Measurements from ENCODE around the gene XPO6.

The XPO6 gene

DNA sequence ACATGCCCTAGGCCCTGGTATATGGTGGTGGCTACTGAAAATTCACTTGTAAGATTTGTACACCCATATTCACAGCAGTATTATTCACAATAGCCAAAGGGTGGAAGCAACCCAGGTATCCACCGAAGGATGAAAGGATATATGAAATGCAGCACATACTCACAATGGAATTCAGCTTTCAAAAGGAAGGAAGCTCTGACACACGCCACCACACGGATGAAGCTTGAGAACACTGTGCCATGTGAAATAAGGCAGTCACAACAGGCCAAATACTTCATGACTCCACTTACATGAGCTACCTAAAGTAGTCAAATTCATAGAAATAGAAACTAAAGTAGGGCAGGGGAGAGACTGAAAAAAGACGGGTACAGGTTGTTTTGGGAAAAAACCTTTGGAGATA, 2.9 kb downstream of the XPO6 start:
- DNase-seq, result no peak

DNA sequence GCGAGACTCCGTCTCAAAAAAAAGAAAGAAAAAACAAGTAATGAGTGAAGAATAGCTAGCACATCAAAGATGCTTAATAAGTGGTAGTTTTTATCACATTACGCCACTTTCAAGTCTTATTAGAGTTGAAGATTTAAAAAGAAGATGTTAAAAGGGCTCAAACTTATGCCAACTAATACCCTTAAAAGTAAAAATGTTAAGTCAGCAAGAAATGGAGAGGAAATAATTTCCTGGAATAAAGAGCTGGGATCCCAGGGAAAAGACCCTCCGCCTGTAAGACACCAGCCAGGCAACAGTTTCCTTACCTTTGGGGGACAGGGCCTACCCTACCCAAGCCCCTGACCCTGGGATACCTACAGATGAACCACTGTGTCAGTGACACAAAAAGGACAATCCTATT, 3.6 kb downstream of the XPO6 start:
- no peak for DNase-seq

DNA sequence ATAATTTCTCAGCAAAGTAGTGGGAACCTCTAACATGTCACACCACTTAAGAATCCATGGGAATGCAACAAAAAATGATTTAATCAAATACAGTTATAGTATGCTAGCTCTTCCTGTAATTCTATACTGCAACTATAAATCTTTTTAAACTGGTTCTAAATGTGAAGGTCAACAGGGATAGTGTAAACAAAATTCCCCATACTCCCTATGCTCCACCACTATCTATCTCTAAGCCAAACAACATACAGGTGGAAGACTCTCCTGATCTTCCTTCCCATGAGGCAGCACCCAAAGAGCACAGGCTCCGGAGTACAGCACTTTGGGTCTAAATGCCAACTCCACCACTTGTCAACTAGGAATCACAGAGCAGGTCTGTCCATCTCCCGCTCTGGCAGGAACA, 4.4 kb downstream of the XPO6 start:
- no peak for DNase-seq

DNA sequence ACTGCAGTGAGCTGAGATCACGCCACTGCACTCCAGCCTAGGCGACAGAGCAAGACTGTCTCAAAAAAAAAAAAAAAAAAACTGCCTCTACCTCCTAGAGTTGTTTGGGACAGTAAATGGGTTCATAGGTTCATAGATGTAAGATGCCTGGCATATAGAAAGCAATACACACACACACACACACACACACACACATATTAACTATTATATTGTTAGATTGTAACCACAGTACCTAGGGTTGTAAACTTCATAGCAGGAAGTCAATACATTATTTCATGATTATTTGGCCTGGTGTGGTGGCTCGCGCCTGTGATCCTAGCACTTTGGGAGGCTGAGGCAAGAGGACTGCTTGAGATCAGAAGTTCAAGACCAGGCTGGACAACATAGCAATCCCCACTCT, 5.8 kb downstream of the XPO6 start:
- no peak for DNase-seq

DNA sequence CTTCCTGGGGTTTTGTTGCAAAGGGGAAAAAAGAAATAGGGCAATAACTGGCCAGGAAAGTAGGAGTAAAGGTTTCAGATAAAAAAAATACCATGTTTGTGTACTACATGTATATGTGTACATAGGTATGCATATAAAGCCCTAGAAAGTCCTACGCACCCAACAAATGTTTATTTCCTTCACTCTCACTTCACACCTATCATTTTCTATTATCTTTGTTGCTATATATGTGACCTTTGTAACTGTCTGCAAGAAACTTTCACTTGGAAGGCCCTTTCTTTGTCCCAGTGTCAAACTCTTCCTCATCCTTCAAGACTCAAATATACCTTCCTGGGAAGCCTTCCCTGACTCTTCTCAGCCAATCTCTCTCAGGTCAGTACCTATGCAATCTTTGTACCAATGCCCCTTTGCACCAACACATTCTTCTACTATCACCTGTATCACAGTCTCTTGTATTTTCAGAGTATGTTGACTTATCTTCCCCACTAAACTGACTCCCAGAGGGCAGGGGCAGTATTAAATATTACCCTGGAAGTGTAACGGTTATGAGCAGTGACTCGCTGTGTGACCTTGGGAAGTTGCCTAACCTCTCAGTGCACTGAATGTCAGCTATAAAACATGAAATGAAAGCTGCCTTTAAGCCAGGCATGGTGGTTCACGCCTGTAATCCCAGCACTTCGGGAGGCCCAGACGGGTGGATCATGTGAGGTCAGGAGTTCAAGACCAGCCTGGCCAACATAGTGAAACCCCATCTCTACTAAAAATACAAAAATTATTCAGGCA, 6.5 kb downstream of the XPO6 start:
- no peak for DNase-seq

DNA sequence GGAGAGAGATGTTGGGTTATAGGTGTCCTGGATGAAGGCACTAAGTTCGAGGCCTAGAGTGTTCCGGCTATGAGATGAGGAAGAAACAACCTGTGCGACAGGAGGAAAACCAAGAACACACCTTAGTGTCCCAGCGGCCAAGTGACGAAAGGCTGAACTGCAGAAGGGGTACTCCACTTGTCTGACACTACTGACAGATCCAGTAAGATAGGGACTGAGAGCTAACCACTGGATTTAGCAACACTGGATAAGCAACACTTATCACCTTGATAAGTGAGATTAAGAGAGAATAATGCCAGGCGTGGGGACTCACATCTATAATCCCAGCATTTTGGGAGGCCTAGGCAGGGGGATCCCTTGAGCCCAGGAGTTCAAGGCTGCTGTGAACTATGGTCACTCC, 7.1 kb downstream of the XPO6 start:
- no peak for DNase-seq

DNA sequence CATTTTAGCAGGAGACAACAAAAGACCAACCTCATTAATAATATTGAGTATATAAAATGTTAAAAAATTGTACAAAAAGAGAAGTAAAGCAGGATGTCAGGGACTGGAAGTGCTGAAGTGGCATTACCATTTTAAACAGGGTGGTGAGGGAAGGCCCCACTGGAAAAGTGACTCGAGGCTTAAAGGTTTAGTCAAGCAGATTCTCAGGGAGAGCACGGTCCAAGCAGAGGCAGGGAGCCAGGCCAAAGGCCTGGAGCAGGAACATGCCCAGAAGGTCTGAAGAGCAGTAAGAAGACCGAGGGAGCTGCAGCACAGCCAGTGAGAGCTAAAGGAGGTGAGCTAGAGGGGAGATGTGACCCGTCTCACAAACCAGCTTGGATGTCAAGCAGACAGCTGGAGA, 7.6 kb downstream of the XPO6 start:
- no peak for DNase-seq

DNA sequence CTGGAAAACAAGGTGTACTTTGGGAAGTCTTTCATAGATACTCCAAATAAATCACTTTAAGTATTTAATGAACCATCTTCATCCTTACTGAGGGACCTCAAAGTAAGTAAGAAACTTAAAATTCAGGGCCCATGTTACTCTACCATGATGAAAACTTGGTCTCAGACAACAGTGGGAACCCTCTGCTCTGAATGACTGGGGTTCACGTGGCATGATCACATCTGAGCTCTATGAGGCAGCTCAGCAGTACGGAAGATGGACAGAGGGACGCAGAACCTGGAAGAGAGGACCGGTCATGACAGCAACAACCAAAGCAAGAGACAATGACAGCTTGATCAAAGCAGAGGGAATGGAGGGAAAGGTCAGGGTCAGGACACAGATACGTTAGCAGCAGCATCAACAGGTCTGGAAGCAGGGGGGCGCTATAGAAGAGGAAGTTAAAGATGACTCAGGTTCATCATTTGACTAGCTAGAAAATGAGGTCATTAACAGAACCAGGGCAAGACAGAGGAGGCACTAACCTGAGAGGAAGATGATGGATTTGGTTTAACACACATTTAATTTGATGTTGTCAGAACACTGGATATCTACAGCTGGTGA, 9.5 kb downstream of the XPO6 start:
- no peak for DNase-seq

DNA sequence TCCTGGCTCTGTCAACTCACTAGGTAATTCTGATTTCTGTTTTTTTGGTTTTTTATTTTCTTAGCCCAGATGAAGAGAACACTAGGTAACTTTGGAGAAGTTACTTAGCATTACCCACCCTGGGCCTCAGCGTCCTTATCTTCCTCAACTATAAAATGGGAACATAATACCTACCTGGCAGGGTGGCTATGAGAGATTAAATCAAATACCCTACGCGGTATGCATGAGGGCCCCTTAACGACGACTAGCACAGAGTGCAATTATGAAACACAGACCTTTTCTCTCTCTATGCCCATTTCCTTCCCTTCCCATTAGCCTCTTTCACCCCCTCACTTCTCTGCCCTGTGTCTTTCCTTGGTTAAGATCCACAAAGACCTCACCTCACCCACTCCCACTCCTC, 11.1 kb downstream of the XPO6 start:
- DNase-seq, result no peak

DNA sequence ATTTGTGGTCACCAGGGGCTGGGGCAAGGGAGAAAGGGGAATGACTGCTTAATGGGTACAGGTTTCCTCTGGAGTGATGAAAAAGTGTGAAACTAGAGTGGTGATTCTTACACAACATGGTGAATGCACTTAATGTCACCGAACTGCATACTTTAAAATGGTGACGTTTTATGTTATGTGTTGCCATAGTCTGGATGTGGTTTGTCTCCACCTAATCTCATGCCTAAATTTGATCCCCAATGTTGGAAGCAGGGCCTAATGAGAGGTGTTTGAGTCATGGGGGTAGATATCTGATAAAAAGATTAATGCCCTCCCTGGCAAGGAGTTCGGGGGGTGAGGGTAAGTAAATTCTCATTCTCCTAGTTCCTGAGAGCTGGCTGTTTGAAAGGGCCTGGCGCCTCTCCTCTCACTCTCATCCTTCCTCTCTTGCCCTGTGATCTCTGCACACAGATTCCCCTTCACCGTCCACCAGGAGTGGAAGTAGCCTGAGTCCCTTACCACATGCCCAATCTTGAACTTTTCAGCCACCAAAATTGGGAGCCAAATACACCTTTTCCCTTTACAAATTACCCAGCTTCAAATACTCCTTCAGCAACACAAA, 15.3 kb downstream of the XPO6 start:
- DNase-seq, result no peak

DNA sequence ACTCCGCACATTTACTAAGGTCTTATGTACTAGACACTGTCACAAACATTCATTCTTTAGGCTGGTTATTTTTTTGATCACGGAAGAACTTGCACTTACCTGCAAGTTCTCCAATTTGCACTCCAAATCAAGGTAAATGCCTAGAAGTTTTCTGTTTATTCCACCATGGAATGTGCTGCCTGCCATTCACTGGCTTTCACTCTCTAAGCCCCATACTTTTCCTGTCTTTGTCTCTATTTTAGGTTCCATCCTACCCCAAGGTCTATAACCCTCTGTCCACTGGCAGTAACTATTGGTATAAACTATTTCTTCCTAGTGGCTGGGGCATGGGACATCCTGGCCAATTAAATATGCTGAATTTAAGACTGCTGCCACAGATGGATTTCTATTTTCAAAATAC, 15.9 kb downstream of the XPO6 start:
- DNase-seq, result no peak

DNA sequence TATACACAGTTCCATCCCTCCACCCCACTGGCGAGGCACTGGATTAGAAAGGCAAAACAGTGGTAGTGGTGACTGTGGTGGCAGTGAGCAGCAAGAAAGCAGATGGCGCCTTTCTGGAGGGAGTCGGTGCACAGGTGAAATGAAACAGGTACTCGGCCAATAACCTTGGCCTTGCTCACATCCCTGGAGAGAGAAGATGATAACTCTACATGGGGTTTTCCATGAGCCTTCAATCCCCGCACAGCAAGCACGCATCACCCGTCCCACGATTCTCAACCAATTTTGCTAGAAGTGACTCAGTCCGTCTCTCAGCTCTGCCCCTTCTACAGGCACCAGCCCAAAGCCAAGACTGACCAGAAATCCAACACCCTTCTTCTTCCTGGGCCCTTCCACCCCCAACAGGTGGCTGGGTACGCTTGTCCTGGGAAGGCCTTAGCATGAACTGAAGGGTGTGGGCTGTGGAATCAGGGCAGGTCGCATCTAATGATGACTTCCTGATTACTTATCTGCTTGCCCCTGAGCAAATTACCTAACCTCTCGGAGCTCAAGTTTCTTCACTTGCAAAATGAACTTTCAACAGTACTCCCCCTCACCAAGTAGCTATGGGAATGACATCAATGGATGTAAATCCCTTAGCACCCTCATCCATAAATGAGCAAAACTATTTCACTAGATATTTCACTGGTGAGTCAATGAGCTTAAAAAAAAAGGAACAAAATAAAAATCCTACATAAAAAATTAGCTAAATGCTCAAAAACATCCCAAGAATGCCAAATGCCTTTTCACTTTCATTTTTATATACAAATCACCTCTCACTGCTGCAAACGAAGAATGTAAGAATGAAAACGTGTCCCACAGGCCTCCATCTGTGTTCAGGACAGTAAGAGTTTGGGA, 18.0 kb downstream of the XPO6 start:
- peak; percentile 45 for DNase-seq

DNA sequence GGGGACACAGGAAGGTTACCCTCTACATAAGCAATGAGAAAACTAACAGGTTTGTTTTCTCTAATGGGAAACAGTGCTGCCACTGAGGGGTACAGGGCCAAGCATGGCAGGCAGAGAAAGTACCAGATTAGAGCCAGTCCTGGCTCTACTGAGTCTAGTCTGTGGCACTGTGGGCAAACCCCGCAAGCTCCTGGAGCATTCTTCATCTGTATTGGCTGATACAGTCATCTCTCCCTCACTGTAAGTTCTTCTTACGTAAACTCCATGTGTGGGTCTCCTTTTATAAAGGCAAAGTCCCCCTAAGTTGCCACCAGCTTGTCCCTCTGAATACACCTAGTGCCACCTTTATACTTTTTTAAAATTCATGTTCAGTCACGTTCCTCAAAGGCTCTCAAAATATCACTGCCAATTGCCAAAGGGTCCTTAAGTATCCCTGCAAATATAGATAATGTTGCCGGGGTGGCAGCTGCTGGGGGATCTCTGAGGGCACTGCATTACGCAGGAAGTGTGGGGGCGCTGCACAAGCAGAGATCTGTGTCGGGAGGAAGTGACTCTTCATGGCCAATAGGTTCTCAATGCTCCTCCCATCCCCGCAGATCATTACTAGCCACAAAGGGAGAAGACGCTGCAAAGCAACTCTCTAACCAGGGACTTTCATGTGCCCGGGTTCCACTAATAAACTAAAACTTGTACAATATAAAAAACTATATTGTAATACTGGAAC, 18.8 kb downstream of the XPO6 start:
- peak; percentile 62 for DNase-seq

DNA sequence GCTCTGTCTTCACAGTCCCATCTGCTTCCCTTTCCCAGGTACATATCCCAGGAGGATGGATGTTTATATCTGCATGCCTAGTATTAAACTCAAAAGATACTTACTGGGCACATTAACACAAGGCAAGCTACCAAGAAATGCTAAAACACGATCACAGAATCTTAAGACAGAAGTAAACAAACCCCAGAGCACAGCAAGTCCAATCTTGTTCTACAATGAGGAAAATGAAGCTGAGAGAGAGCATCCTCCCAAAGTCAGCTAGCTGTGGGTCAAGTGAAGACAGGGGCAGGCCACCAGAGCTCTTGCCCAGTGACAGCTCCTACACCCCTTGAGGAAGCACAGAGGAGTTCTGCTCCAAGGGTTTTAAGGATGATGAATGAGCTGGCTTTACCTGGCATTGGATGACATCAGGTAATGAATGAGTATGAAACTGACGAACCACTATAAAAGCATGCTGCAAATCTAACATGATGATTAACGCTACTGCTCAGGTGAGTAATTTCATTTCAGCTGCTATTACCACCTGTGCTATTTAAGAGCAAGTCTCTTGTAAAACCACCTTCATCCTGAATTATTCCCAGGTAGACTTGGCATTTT, 20.3 kb downstream of the XPO6 start:
- DNase-seq, result no peak

DNA sequence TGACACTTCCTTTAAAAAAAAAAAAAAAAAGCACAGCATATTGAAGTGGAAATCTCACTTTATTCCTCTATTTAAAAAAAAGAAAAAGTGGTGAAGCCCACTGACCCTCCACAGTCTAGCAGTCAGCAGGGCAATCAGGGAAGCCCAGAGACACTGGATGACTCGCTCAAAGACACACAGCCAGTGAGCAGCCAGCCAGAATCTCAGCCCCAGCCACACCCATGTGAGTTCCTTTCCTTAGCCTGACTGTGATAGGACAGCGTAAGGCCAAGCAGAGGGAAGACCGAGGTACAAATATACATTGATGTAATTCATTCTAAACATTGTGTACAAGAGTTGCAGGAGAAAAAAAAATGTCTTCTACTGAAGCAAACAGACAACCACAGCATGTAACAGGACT, 22.5 kb downstream of the XPO6 start:
- no peak for DNase-seq

DNA sequence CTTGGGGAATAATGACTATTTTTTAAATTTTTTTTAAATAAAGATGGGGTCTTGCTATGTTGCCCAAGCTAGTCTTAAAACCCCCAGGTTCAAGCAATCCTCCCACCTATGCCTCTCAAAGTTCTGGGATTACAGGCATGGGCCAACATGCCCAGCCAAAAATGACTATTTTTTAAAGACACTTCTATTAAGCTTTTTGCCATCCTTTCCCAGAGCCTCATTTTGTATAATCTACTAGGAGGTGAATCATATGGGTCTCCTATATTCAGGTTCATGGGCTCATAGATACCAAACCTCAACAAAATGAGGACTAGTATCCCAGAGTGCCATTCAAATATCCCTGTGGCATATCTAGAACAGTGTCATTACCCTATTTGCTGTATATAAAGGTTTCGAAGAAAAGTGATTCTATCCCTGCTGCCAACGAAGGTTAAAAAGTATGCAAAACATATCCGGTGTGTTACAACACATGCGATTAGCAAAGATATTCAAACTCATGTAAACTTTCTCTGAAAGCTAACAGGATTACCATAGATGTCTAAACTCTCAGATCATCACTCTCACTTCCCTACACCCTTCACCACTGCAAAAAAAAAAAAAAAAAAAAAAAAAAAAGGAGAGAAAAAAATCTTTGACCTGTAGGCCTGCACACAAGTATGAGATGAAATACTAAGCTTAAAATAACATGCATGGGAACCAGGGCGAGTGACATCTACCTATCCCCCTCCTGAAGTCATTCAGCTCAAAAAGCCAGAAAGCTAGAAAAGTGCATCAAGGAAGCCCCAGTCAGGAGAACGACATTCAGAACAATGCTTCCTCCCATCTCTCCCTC, 23.5 kb downstream of the XPO6 start:
- no peak for DNase-seq

DNA sequence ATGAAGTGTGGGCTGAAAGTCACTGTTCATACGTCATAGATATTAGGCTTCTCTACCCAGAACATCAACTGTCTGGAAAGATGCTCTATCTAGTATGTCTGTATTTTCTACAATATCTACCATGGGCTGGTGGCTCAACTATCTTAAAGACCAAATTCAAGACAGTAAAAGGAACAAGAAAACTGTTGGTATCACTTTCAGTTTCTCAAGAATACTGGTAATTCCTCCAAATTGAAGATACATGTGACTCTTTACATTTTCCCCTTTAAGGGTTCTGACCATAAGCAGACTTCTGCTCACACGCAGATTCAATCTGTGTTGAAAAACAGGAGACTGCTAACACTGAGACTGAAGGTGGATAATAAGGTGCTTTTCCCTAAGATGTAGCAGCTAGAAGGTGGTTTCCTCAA, 24.2 kb downstream of the XPO6 start:
- DNase-seq, result no peak

DNA sequence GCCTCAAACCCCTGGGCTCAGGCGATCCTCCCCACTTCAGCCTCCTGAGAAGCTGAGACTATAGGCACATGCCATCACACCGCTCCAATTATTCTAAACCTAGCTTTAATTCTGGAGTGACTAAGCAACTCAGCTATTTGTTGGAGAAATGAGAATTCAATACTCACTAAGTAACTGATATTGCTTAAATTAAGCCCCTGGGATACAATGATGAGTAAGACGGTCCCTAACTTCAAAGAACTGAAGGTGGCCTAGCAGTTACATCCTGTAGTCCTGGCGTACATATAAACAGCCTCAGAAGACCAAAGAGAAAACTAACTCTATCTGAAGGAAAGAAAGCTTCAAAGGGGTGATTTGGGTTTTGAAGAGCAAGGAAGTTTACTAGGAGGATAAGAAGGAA, 25.0 kb downstream of the XPO6 start:
- no peak for DNase-seq

DNA sequence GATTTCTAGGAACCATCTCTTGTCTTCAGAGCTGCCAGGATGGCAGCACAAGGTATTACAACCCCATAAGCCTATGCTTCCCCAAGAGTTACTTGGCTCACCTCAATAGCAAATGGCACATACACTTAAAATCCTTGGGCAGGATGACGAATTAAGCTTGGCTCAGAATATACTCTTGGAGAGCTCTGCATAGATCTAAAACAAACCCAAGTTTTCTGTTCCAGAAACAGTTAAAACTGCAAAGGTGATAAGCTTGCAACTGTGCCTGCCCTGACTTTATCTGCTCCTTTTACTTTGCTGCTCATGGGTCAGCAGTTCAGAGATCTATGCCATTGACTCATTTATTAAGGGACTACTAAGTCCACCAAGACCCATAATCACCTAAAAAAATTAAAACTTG, 26.1 kb downstream of the XPO6 start:
- no peak for DNase-seq

DNA sequence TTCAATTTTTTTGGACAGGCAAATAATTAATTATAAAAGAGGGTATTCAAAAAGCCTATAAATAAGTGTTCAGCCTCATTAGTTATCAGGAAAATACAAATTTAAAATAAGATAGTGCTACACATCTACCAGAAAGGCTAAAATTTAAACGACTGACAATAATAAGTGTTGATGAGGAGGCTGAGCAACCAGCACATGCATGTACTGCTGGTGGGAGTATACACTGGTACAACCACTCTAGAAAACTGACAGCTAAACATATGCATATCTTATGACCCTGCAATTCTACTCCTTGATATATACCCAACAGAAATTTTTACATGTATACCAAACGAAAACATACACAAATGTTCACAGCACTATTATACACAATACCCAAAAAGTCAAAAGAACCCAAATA, 27.1 kb downstream of the XPO6 start:
- no peak for DNase-seq

DNA sequence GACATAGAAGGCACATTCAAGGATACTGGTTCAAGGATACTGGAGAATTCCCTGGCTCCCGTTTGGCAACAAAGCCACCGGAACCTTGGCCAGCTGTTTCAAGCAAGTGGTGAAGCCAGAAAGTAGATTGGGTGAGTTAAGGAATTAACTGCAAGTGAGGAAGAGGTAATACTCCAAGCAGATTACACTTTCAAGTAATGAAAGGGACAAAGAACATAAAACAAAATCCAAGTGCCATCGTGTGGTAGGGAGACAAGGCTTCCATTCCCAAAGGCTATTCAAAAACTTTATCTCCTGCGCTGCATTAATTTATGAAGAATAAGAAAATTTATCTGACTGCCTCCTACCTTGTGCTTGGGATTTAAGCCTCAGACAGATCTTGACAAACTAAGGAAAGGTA, 27.8 kb downstream of the XPO6 start:
- no peak for DNase-seq

DNA sequence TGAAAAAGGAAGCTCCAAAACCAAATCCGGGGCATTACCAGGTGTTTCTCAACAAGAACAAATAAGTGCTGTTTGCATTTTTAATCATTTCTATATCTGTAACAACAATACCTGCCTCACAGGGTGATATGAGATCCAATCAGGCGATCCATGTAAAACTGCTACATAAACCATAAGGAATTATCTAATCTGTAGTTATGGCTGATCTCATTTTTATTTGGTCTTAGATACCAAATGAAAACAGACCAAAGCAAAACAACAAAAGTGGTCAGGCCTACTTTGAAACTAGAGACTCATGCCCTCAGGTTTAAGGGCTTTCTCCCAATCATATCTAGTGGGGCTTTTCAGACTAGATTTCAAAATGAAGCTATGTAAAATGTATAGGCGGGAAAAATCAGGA, 28.3 kb downstream of the XPO6 start:
- DNase-seq, result no peak
